ENCODE measurements around the gene RPS6KB2. TPM values are rescaled to one million over a fixed set of nuclear protein-coding genes. Genes with fewer than 3 reads are reported as not detected.
"Not testable (repeated sequence)": the region's sequence is repeated elsewhere in the genome, so short reads cannot be mapped to it uniquely, and the experiment has no call there.

The RPS6KB2 gene
- total RNA-seq, 6 donors from 2014 or later, result 35.2 to 94.3 (median 50.4) TPM

- Histone ChIP-seq H3K27me3 (no peaks in the 10 kb centered on the region), H3K4me3 (no peak overlapping the region), H3K9me3 (no peaks in the 10 kb centered on the region), H3K27ac (no peak overlapping the region), H3K4me1 (peaks cover 21 to 36% (median 27%) of the 10 kb centered on the region in 4 donors), H3K36me3 (no peaks in the 10 kb centered on the region)
- no peak for TF ChIP-seq EP300 (IDR thresholded peaks at IDR 0.05)
- no peak for TF ChIP-seq CTCF (IDR thresholded peaks at IDR 0.05)
- no peak for TF ChIP-seq POLR2A (IDR thresholded peaks at IDR 0.05)
- TF ChIP-seq POLR2AphosphoS5 (IDR thresholded peaks at IDR 0.05), result no peak
- ATAC-seq (ENCODE audit: low FRiP score in 2 of 2) (no peak), DNase-seq (no peak)
- WGBS, 2 donors, result 86% methylated on average over 8 of the region's 8 CpGs
Measured at GRCh38 chr11:67470337-67471002, 42.2 kb downstream of the RPS6KB2 start.

- 78 to 83% methylated on average over 7 of the region's 7 CpGs for WGBS, 2 donors
Measured at GRCh38 chr11:67472882-67473281, 44.6 kb downstream of the RPS6KB2 start.

GRCh38 chr11:67476692-67477091 is 48.4 kb downstream of the RPS6KB2 start:
- 84 to 88% methylated on average over 10 of the region's 10 CpGs for WGBS, 2 donors
- H3K27ac ChIP-seq; H3K4me3 ChIP-seq; H3K36me3 ChIP-seq; H3K9me3 ChIP-seq; ATAC-seq (ENCODE audit: low FRiP score in 2 of 2); H3K27me3 ChIP-seq; DNase-seq; H3K4me1 ChIP-seq: not testable (repeated sequence)

More at GRCh38 chr11:67472882-67473281, 44.6 kb downstream of the RPS6KB2 start:
- Histone ChIP-seq H3K9me3 (no peaks in the 10 kb centered on the region), H3K4me1 (peaks cover 11 to 16% (median 13%) of the 10 kb centered on the region in 4 donors), H3K27ac (no peak overlapping the region), H3K27me3 (no peaks in the 10 kb centered on the region), H3K4me3 (no peak overlapping the region), H3K36me3 (no peaks in the 10 kb centered on the region)
- no peak for DNase-seq
- no peak for ATAC-seq (ENCODE audit: low FRiP score in 2 of 2)
- TF ChIP-seq CTCF (IDR thresholded peaks at IDR 0.05) (no peak), POLR2A (IDR thresholded peaks at IDR 0.05) (no peak), EP300 (IDR thresholded peaks at IDR 0.05) (no peak), POLR2AphosphoS5 (IDR thresholded peaks at IDR 0.05) (no peak)

GRCh38 chr11:67477344-67478050 is 49.2 kb downstream of the RPS6KB2 start:
- not testable (repeated sequence) for H3K36me3 ChIP-seq; H3K27me3 ChIP-seq; H3K4me1 ChIP-seq; ATAC-seq (ENCODE audit: low FRiP score in 2 of 2); H3K9me3 ChIP-seq; DNase-seq; H3K27ac ChIP-seq; H3K4me3 ChIP-seq
- WGBS, 2 donors, result 70 to 81% methylated on average over 15 of the region's 16 CpGs

GRCh38 chr11:67482275-67482826 is 54.1 kb downstream of the RPS6KB2 start:
- peak; percentile 2 to 54 for ATAC-seq (ENCODE audit: low FRiP score in 2 of 2)
- peaks cover 0 to 8% (median 2%) of the 10 kb centered on the region in 4 donors for H3K36me3 ChIP-seq
- TF ChIP-seq POLR2A (IDR thresholded peaks at IDR 0.05) (no peak), POLR2AphosphoS5 (IDR thresholded peaks at IDR 0.05) (no peak), EP300 (IDR thresholded peaks at IDR 0.05) (no peak), CTCF (IDR thresholded peaks at IDR 0.05) (no peak)
- H3K9me3 ChIP-seq, result no peaks in the 10 kb centered on the region
- peaks cover 31 to 43% (median 34%) of the 10 kb centered on the region in 4 donors for H3K4me1 ChIP-seq
- no peak for DNase-seq
- peak overlapping the region; percentile 0 to 63 (median 50) for H3K4me3 ChIP-seq
- H3K27me3 ChIP-seq, result no peaks in the 10 kb centered on the region
- WGBS, 2 donors, result 38 to 46% methylated on average over 19 of the region's 19 CpGs
- H3K27ac ChIP-seq, result peak overlapping the region; percentile 81 to 95 (median 92)

Measured in upper lobe of left lung (tissue), 6 donors.